Measurements from ENCODE around the gene SEPTIN5.
"Not testable (repeated sequence)": the region's sequence is repeated elsewhere in the genome, so short reads cannot be mapped to it uniquely, and the experiment has no call there.

The SEPTIN5 gene

GRCh38 chr22:19722982-19723231, 8.6 kb downstream of the SEPTIN5 start:
- H4K5ac ChIP-seq (ENCODE audit: low read length), result no peak overlapping the region
- peak overlapping the region; percentile 87 for H3K23ac ChIP-seq (ENCODE audit: low read length)
- H4K8ac ChIP-seq (ENCODE audit: low read depth, low read length), result no peak overlapping the region
- no peak overlapping the region for H2BK5ac ChIP-seq (ENCODE audit: low read length)
- H3K36me3 ChIP-seq (ENCODE audit: control insufficient read depth, insufficient read depth, low read length), result no peaks in the 10 kb centered on the region
- peaks cover 7% of the 10 kb centered on the region for H3K4me1 ChIP-seq (ENCODE audit: control insufficient read depth, low read depth, low read length)
- no peak overlapping the region for H3K18ac ChIP-seq (ENCODE audit: low read length)
- H3K9ac ChIP-seq (ENCODE audit: low read length), result peak overlapping the region; percentile 56
- H3K79me1 ChIP-seq (ENCODE audit: low read length), result no peaks in the 10 kb centered on the region
- H3K4me3 ChIP-seq (ENCODE audit: low read length), result no peak overlapping the region
- H3K4me2 ChIP-seq (ENCODE audit: low read length), result peak overlapping the region; percentile 35
- no peak overlapping the region for H3K27ac ChIP-seq (ENCODE audit: low read depth, low read length)
- WGBS (ENCODE audit: extremely low coverage, insufficient coverage, low lambda C conversion rate), result no CpG with 5 or more reads among the region's 15 CpGs
- no peak for DNase-seq
- H3K56ac ChIP-seq (ENCODE audit: low read length), result peak overlapping the region; percentile 62
- H3K27me3 ChIP-seq (ENCODE audit: insufficient read depth, low read length, poor library complexity), result peaks cover 32% of the 10 kb centered on the region
- H2BK15ac ChIP-seq (replicated peaks; ENCODE audit: low read depth), result no peak overlapping the region
- H2AK5ac ChIP-seq (ENCODE audit: low read length), result no peak overlapping the region
- H3K4ac ChIP-seq (ENCODE audit: low read depth, low read length), result no peak overlapping the region
- no peak overlapping the region for H2BK120ac ChIP-seq (ENCODE audit: low read depth, low read length)
- H3K79me2 ChIP-seq (ENCODE audit: control insufficient read depth, insufficient read depth, low read length), result no peaks in the 10 kb centered on the region

DNA sequence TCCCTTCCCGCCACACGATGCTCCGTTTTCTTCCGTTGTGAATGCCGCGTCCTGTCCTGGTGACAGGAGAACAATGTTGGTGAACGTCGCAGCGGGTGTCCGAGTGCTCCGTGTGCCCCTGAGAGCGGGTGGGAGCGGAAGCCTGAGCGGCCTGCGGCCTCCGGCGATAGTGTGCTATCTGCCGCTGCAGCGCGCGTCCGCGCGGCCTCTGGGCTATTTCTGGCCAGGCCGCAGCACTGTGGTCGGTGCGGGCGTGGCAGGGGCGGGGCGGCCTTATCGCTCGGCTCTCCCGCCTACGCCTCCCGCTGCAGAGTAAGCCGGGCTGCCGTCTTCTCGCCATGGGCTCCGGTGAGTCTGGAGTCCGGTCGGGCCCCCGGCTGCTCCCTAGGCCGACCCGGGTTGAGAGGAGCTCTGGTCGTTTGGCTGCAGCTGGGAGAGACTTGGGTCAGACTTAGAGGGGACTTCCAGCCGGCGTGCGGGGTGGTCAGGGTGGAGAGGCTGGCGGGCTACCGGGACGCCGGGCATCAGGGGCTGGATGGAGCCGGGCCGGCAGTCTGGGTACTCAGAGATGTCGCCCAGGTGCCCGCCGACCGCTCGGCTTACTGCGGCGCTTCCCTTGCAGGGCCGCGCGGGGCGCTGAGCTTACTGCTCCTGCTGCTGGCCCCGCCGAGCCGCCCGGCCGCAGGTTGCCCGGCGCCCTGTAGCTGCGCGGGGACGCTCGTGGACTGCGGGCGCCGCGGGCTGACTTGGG, 9.1 kb downstream of the SEPTIN5 start, which contains the start of gene GP1BB:
GP1BB (plus strand) TSS at position 308 of the 751 bp plus-strand sequence; CDS start at position 339, 31 bp downstream.
- Histone ChIP-seq H4K5ac (ENCODE audit: low read length) (no peak within 1 kb of the TSS), H3K23ac (ENCODE audit: low read length) (peak within 1 kb of the TSS; percentile 87), H3K4me1 (ENCODE audit: control insufficient read depth, low read depth, low read length) (peaks cover 7% of the 10 kb centered on the region), H2AK5ac (ENCODE audit: low read length) (no peak within 1 kb of the TSS), H3K27ac (ENCODE audit: low read depth, low read length) (no peak within 1 kb of the TSS), H3K56ac (ENCODE audit: low read length) (peak within 1 kb of the TSS; percentile 80), H3K79me1 (ENCODE audit: low read length) (no peaks in the 10 kb centered on the region), H2BK5ac (ENCODE audit: low read length) (no peak within 1 kb of the TSS), H2BK15ac (replicated peaks; ENCODE audit: low read depth) (no peak within 1 kb of the TSS), H3K27me3 (ENCODE audit: insufficient read depth, low read length, poor library complexity) (peaks cover 33% of the 10 kb centered on the region), H3K18ac (ENCODE audit: low read length) (no peak within 1 kb of the TSS), H3K79me2 (ENCODE audit: control insufficient read depth, insufficient read depth, low read length) (no peaks in the 10 kb centered on the region), H3K4me3 (ENCODE audit: low read length) (no peak within 1 kb of the TSS), H3K36me3 (ENCODE audit: control insufficient read depth, insufficient read depth, low read length) (no peaks in the 10 kb centered on the region), H3K4ac (ENCODE audit: low read depth, low read length) (no peak within 1 kb of the TSS), H2BK120ac (ENCODE audit: low read depth, low read length) (no peak within 1 kb of the TSS), H4K8ac (ENCODE audit: low read depth, low read length) (no peak within 1 kb of the TSS), H3K4me2 (ENCODE audit: low read length) (peak within 1 kb of the TSS; percentile 74), H3K9ac (ENCODE audit: low read length) (peak within 1 kb of the TSS; percentile 59)
- DNase-seq, result peak; percentile 61
- WGBS (ENCODE audit: extremely low coverage, insufficient coverage, low lambda C conversion rate), result no CpG with 5 or more reads among the region's 80 CpGs

DNA sequence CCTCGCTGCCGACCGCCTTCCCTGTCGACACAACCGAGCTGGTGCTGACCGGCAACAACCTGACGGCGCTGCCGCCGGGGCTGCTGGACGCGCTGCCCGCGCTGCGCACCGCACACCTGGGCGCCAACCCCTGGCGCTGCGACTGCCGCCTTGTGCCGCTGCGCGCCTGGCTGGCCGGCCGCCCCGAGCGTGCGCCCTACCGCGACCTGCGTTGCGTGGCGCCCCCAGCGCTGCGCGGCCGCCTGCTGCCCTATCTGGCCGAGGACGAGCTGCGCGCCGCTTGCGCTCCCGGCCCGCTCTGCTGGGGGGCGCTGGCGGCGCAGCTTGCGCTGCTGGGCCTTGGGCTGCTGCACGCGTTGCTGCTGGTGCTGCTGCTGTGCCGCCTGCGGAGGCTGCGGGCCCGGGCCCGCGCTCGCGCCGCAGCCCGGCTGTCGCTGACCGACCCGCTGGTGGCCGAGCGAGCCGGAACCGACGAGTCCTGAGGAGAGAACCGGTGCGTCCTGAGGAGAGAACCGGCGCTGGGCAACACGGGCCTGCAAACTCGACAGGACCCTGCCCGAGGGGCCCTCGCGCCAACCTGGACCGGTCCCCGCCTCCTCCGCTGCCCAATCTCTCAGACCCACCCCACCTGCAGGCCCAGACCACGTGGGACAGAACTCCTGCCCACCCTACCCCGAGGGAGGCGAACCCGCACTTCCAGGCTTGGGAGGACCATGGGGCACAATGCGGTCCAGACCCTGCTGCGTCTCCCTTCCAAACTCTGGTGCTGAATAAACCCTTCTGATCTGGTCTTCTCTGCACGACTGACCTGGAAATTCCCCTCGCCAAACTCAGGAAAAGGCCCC, 9.9 kb downstream of the SEPTIN5 start:
- no peaks in the 10 kb centered on the region for H3K79me2 ChIP-seq (ENCODE audit: control insufficient read depth, insufficient read depth, low read length)
- H2BK15ac ChIP-seq (replicated peaks; ENCODE audit: low read depth), result no peak overlapping the region
- peak; percentile 83 for DNase-seq
- H4K5ac ChIP-seq (ENCODE audit: low read length), result no peak overlapping the region
- H4K8ac ChIP-seq (ENCODE audit: low read depth, low read length), result no peak overlapping the region
- H3K4ac ChIP-seq (ENCODE audit: low read depth, low read length), result no peak overlapping the region
- H2AK5ac ChIP-seq (ENCODE audit: low read length), result no peak overlapping the region
- no peak overlapping the region for H2BK5ac ChIP-seq (ENCODE audit: low read length)
- peaks cover 31% of the 10 kb centered on the region for H3K27me3 ChIP-seq (ENCODE audit: insufficient read depth, low read length, poor library complexity)
- no peak overlapping the region for H3K18ac ChIP-seq (ENCODE audit: low read length)
- H3K27ac ChIP-seq (ENCODE audit: low read depth, low read length), result no peak overlapping the region
- no peaks in the 10 kb centered on the region for H3K79me1 ChIP-seq (ENCODE audit: low read length)
- no peaks in the 10 kb centered on the region for H3K36me3 ChIP-seq (ENCODE audit: control insufficient read depth, insufficient read depth, low read length)
- H3K9ac ChIP-seq (ENCODE audit: low read length), result peak overlapping the region; percentile 59
- H3K23ac ChIP-seq (ENCODE audit: low read length), result no peak overlapping the region
- no peak overlapping the region for H2BK120ac ChIP-seq (ENCODE audit: low read depth, low read length)
- no CpG with 5 or more reads among the region's 89 CpGs for WGBS (ENCODE audit: extremely low coverage, insufficient coverage, low lambda C conversion rate)
- H3K4me3 ChIP-seq (ENCODE audit: low read length), result no peak overlapping the region
- H3K4me1 ChIP-seq (ENCODE audit: control insufficient read depth, low read depth, low read length), result peaks cover 7% of the 10 kb centered on the region
- peak overlapping the region; percentile 74 for H3K4me2 ChIP-seq (ENCODE audit: low read length)
- H3K56ac ChIP-seq (ENCODE audit: low read length), result peak overlapping the region; percentile 80

DNA sequence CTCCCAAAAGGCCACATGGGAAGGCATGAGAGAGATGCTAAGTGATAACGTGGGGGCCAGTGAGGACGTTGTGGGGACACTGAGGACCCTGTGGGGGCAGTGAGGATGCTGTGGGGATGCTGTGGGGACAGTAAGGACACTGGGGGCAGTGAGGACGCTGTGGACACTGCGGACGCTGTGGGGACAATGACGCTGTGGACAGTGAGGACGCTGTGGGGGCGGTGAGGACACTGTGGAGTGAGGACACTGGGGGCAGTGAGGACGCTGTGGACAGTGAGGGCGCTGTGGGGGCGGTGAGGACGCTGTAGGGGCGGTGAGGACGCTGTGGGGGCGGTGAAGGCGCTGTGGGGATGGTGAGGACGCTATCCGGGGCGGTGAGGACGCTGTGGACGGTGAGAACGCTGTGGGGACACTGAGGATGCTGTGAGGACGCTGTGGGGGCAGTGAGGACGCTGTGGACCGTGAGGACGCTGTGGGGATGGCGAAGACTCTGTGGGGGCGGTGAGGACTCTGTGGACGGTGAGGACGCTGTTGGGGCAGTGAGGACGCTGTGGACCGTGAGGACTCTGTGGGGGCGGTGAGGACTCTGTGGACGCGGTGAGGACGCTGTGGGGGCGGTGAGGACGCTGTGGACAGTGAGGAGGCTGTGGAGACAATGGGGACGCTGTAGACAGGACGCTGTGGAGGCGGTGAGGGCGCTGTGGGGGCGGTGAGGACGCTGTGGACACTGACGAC, 10.8 kb downstream of the SEPTIN5 start:
- Histone ChIP-seq H2BK120ac (ENCODE audit: low read depth, low read length) (no peak overlapping the region), H4K8ac (ENCODE audit: low read depth, low read length) (no peak overlapping the region), H3K4me3 (ENCODE audit: low read length) (no peak overlapping the region), H3K79me2 (ENCODE audit: control insufficient read depth, insufficient read depth, low read length) (no peaks in the 10 kb centered on the region), H4K5ac (ENCODE audit: low read length) (no peak overlapping the region), H3K27me3 (ENCODE audit: insufficient read depth, low read length, poor library complexity) (peaks cover 26% of the 10 kb centered on the region), H3K4ac (ENCODE audit: low read depth, low read length) (no peak overlapping the region), H3K18ac (ENCODE audit: low read length) (no peak overlapping the region), H3K36me3 (ENCODE audit: control insufficient read depth, insufficient read depth, low read length) (no peaks in the 10 kb centered on the region), H3K4me2 (ENCODE audit: low read length) (no peak overlapping the region), H3K23ac (ENCODE audit: low read length) (no peak overlapping the region), H2BK5ac (ENCODE audit: low read length) (no peak overlapping the region), H3K56ac (ENCODE audit: low read length) (no peak overlapping the region), H3K9ac (ENCODE audit: low read length) (no peak overlapping the region), H3K4me1 (ENCODE audit: control insufficient read depth, low read depth, low read length) (peaks cover 7% of the 10 kb centered on the region), H2AK5ac (ENCODE audit: low read length) (no peak overlapping the region), H2BK15ac (replicated peaks; ENCODE audit: low read depth) (no peak overlapping the region), H3K79me1 (ENCODE audit: low read length) (no peaks in the 10 kb centered on the region), H3K27ac (ENCODE audit: low read depth, low read length) (no peak overlapping the region)
- no CpG with 5 or more reads among the region's 45 CpGs for WGBS (ENCODE audit: extremely low coverage, insufficient coverage, low lambda C conversion rate)
- DNase-seq, result no peak

- not testable (repeated sequence) for H4K8ac ChIP-seq (ENCODE audit: low read depth, low read length); DNase-seq; H3K4ac ChIP-seq (ENCODE audit: low read depth, low read length); H2AK5ac ChIP-seq (ENCODE audit: low read length); H3K79me1 ChIP-seq (ENCODE audit: low read length); H3K18ac ChIP-seq (ENCODE audit: low read length); H3K4me3 ChIP-seq (ENCODE audit: low read length); H3K56ac ChIP-seq (ENCODE audit: low read length); H3K27ac ChIP-seq (ENCODE audit: low read depth, low read length); H3K4me2 ChIP-seq (ENCODE audit: low read length); H3K4me1 ChIP-seq (ENCODE audit: control insufficient read depth, low read depth, low read length); H3K36me3 ChIP-seq (ENCODE audit: control insufficient read depth, insufficient read depth, low read length); H4K5ac ChIP-seq (ENCODE audit: low read length); H3K9ac ChIP-seq (ENCODE audit: low read length); H2BK5ac ChIP-seq (ENCODE audit: low read length); H2BK15ac ChIP-seq (replicated peaks; ENCODE audit: low read depth); H2BK120ac ChIP-seq (ENCODE audit: low read depth, low read length); H3K79me2 ChIP-seq (ENCODE audit: control insufficient read depth, insufficient read depth, low read length); H3K23ac ChIP-seq (ENCODE audit: low read length)
- peaks cover 19% of the 10 kb centered on the region for H3K27me3 ChIP-seq (ENCODE audit: insufficient read depth, low read length, poor library complexity)
- WGBS (ENCODE audit: extremely low coverage, insufficient coverage, low lambda C conversion rate), result no CpG with 5 or more reads among the region's 96 CpGs
Observed at GRCh38 chr22:19726064-19726788, 11.9 kb downstream of the SEPTIN5 start.

Measured in mesendoderm (in vitro differentiated cells).